Vagina (tissue), 2 donors: ENCODE measurements around the gene UBA7.

Experiments used
- CTCF ChIP-seq, 3 experiments: fragments of 450-650 bp in 2 of 3; fragments of 200-600 bp in 1 of 3; sonication (generic) in 1 of 3; IDR thresholded peaks; one replicate each; pipeline ENCODE4 v1.5.1; 2017 to 2019; ENCODE audit warnings: antibody characterized with exemption in 3 of 3, mild to moderate bottlenecking in 2 of 3, moderate library complexity in 2 of 3
- POLR2A ChIP-seq, 2 donors: fragments of 450-650 bp; IDR thresholded peaks; one replicate each; pipeline ENCODE4 v1.6.1; 2017; ENCODE audit warnings: antibody characterized with exemption in 2 of 2, mild to moderate bottlenecking in 2 of 2, moderate library complexity in 2 of 2
- POLR2AphosphoS5 ChIP-seq, 2 donors: sonication (generic); formaldehyde crosslinking; IDR thresholded peaks; one replicate each; pipeline ENCODE4 v1.9.0; 2017; ENCODE audit warnings: antibody characterized with exemption in 2 of 2, mild to moderate bottlenecking in 2 of 2, low read depth in 1 of 2; ENCODE audit not compliant: insufficient read depth in 1 of 2

DNA sequence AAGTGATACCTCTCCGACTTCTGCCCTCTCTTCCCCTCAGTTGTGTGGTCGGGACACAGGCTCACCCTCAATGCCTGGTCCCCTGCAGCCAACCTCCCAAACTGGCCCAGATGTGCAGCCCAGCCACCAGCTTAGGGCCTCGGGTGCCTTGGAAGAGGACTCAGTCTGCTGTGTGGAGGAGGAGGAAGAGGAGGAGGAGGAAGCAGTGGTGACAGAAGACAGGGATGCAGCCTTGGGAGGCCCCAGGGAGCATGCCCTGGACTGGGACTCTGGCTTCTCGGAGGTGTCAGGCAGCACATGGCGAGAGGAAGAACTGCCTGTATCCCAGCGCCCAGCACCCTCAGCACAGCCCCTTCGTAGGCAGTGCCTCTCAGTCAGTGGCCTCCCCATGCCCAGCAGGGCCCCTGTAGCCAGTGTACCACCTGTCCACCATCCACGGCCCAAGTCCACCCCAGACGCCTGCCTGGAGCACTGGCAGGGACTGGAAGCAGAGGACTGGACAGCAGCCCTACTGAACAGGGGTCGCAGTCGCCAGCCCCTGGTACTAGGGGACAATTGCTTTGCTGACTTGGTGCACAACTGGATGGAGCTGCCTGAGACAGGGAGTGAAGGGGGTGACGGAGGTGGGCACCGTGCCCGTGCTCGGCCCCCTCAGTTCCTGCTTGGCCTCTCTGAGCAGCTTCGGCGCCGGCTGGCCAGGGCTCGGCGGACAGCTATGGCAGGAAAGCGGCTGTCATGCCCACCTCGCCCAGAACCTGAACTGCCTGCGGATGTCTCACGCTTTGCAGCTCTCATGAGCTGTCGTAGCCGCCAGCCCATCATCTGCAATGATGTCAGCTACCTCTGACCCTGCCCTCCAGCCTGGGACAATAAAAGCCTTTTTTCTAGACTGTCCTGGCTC, 9.4 kb downstream of the UBA7 start:
- TF ChIP-seq CTCF (IDR thresholded peaks at IDR 0.05) = no peak
- TF ChIP-seq POLR2A (IDR thresholded peaks at IDR 0.05) = no peak
- TF ChIP-seq POLR2AphosphoS5 (IDR thresholded peaks at IDR 0.05; ENCODE audit: insufficient read depth in 1 of 2, low read depth in 1 of 2) = no peak
